IPS-NIHi11 (cell line): ENCODE results near the gene IFNL3.
"Not testable (repeated sequence)": the region's sequence is repeated elsewhere in the genome, so short reads cannot be mapped to it uniquely, and the experiment has no call there.

ENCODE experiments used
- DNase-seq: peaks from one replicate; pipeline ENCODE4 v3.0.0; 2012; ENCODE audit warnings: mixed read lengths, low spot score

The IFNL3 gene

GRCh38 chr19:39253374-39254149 is 8.8 kb upstream of the IFNL3 start:
- DNase-seq: no peak

GRCh38 chr19:39252458-39252857 is 7.7 kb upstream of the IFNL3 start:
- DNase-seq: no peak

GRCh38 chr19:39251846-39252245 is 7.0 kb upstream of the IFNL3 start:
- DNase-seq: no peak

- DNase-seq: no peak
These were observed 6.3 kb upstream of the IFNL3 start for GRCh38 chr19:39251081-39251480.

- no peak for DNase-seq
These were observed 4.0 kb upstream of the IFNL3 start, which contains the start of gene IFNL4 for GRCh38 chr19:39248806-39249205. Gene IFNL4 (minus strand): TSS chr19:39248856.

- peak; percentile 66 for DNase-seq
These were observed 3.2 kb upstream of the IFNL3 start for GRCh38 chr19:39247701-39248664.

- DNase-seq: peak; percentile 86
These were observed 2.3 kb upstream of the IFNL3 start for GRCh38 chr19:39246951-39247669.

- DNase-seq: not testable (repeated sequence)
These were observed 360 bp upstream of the IFNL3 start for GRCh38 chr19:39245166-39245565.

- DNase-seq: not testable (repeated sequence)
These were observed 1.1 kb downstream of the IFNL3 start for GRCh38 chr19:39243741-39244140.

GRCh38 chr19:39240421-39240820 is 4.4 kb downstream of the IFNL3 start:
- DNase-seq: no peak

- DNase-seq: no peak
These were observed 5.9 kb downstream of the IFNL3 start for GRCh38 chr19:39238944-39239343.

- DNase-seq: no peak
These were observed 6.6 kb downstream of the IFNL3 start for GRCh38 chr19:39238209-39238608.

GRCh38 chr19:39237200-39238184 is 7.3 kb downstream of the IFNL3 start:
- DNase-seq: peak; percentile 42

- no peak for DNase-seq
These were observed 8.3 kb downstream of the IFNL3 start for GRCh38 chr19:39236527-39236926.

- no peak for DNase-seq
These were observed 12.1 kb downstream of the IFNL3 start for GRCh38 chr19:39232708-39233107.

- DNase-seq: no peak
These were observed 14.6 kb downstream of the IFNL3 start for GRCh38 chr19:39230096-39230764.

GRCh38 chr19:39224910-39225309 is 19.9 kb downstream of the IFNL3 start:
- no peak for DNase-seq

- DNase-seq: peak; percentile 86
These were observed 21.0 kb downstream of the IFNL3 start for GRCh38 chr19:39223703-39224279.

GRCh38 chr19:39219108-39219507 is 25.7 kb downstream of the IFNL3 start:
- not testable (repeated sequence) for DNase-seq
